Vagina (tissue), 2 donors: Measurements from ENCODE around the gene FOSL1.

ENCODE experiments used
- CTCF ChIP-seq, 3 experiments: fragments of 450-650 bp in 2 of 3; fragments of 200-600 bp in 1 of 3; sonication (generic) in 1 of 3; IDR thresholded peaks; one replicate each; pipeline ENCODE4 v1.5.1; 2017 to 2019; ENCODE audit warnings: antibody characterized with exemption in 3 of 3, mild to moderate bottlenecking in 2 of 3, moderate library complexity in 2 of 3
- POLR2A ChIP-seq, 2 donors: fragments of 450-650 bp; IDR thresholded peaks; one replicate each; pipeline ENCODE4 v1.6.1; 2017; ENCODE audit warnings: antibody characterized with exemption in 2 of 2, mild to moderate bottlenecking in 2 of 2, moderate library complexity in 2 of 2
- POLR2AphosphoS5 ChIP-seq, 2 donors: sonication (generic); formaldehyde crosslinking; IDR thresholded peaks; one replicate each; pipeline ENCODE4 v1.9.0; 2017; ENCODE audit warnings: antibody characterized with exemption in 2 of 2, mild to moderate bottlenecking in 2 of 2, low read depth in 1 of 2; ENCODE audit not compliant: insufficient read depth in 1 of 2

GRCh38 chr11:65894034-65894591 lies 6.1 kb downstream of the FOSL1 start:
- TF ChIP-seq CTCF (IDR thresholded peaks at IDR 0.05) = no peak
- TF ChIP-seq POLR2A (IDR thresholded peaks at IDR 0.05) = no peak
- no peak for TF ChIP-seq POLR2AphosphoS5 (IDR thresholded peaks at IDR 0.05; ENCODE audit: insufficient read depth in 1 of 2, low read depth in 1 of 2)
